Umbilical cord (tissue), 2 donors: ENCODE results near the gene TCAP. TPM values are rescaled to one million over a fixed set of nuclear protein-coding genes. Genes with fewer than 3 reads are reported as not detected.

ENCODE experiments used
- DNase-seq: peaks from one replicate; pipeline ENCODE4 v3.0.0-alpha.2; 2015; ENCODE audit warnings: low spot score
- total RNA-seq: library from RNA; depleted of rRNA; stranded (reverse); fragments of >200 nt; gene quantifications from one replicate; pipeline ENCODE4 v1.2.3, GENCODE V29; 2014; ENCODE audit warnings: low replicate concordance; ENCODE audit not compliant: insufficient read depth

The TCAP gene
- total RNA-seq, 1 donor from 2014 or later: 0.24 TPM

GRCh38 chr17:39628655-39629493 lies 36.3 kb upstream of the TCAP start:
- DNase-seq: no peak

DNA sequence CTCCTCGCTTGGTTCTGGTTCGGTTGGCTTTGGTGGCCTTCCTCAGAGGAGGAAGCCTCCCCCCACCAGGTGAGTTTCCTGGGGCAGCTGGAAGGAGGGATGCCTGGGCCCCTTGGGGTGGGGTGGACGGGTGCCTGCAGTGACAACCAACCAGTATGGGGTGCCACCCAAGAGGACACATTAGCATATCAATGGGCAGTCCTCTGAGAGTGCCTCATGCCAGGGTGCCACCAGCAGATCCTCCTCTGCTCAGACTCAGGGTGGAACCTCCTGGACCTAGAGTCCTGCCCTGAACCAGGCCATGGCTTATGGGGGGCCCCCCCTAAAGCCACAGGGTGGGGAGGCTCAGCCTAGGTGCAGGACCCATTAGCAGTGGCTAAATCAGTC lies 35.7 kb upstream of the TCAP start:
- no peak for DNase-seq

- no peak for DNase-seq
Measured at GRCh38 chr17:39629898-39630297, 35.3 kb upstream of the TCAP start.

DNA sequence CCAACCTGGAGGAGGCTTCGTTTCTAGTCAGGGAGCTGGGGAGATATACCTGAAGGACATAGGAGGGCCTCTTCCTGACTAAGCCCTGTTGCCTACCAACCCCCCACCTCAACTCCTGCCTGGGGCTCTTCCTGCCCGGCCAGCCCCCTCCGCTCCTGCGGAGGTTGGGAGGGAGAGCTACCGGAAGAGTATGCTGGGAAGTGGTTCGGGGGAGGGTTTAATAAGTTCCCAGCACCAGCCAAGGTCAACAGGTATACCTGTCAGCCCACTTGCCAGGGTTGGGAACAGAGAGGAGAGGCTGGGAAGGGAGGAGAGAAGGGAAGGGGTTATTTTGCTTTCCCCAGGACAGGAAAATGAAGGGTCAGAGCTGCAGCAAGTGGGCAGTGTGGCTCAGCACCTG lies 33.7 kb upstream of the TCAP start:
- no peak for DNase-seq

- DNase-seq: no peak
Measured at GRCh38 chr17:39632153-39632941, 32.8 kb upstream of the TCAP start.

DNA sequence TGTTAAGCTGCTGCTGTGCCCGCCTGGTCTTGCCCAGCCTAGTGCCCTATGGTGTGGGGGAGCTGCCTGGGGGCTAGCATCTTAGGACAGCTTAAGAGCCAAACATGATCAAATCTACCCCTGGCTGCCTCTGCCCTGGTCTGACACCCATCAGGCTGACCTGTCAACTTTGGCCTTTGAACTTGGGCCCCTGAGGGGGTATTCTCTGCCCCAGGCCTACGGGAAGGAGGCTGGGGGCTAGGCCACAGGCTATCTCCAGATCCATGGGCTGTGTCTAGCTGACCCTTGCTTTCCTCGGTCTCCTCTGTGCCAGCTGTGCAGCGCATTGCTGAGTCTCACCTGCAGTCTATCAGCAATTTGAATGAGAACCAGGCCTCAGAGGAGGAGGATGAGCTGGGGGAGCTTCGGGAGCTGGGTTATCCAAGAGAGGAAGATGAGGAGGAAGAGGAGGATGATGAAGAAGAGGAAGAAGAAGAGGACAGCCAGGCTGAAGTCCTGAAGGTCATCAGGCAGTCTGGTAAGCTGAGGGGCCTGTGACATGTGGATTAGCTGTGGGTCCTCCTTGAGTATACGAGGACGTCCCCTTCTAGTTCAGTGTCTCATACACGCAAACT lies 31.5 kb upstream of the TCAP start:
- no peak for DNase-seq

GRCh38 chr17:39634384-39634871 lies 30.7 kb upstream of the TCAP start:
- peak; percentile 46 for DNase-seq

DNA sequence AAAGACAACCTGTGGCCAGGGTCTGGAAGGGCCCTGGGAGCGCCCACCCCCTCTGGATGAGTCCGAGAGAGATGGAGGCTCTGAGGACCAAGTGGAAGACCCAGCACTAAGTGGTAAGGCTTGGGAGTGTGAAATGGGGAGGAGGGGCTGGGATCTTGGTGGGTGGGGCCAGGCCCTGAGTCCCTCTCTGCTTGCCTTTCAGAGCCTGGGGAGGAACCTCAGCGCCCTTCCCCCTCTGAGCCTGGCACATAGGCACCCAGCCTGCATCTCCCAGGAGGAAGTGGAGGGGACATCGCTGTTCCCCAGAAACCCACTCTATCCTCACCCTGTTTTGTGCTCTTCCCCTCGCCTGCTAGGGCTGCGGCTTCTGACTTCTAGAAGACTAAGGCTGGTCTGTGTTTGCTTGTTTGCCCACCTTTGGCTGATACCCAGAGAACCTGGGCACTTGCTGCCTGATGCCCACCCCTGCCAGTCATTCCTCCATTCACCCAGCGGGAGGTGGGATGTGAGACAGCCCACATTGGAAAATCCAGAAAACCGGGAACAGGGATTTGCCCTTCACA lies 29.5 kb upstream of the TCAP start:
- no peak for DNase-seq

DNA sequence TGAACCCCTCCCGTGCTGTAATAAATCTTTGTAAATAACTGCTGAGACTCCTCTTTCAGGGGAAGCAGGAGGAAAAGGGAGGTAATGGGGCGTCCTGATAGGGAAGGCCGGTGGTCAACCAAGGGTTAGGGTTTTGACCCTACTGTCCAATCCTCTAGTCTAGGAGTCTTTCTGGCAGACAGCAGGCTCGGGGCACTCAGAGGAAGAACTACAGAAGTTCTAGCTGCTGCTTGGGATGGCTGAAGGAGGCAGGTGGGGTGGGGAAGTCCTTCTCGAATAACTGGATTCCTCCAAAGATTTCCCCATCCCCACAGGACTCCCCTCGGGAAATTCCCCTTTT lies 28.6 kb upstream of the TCAP start:
- no peak for DNase-seq

DNA sequence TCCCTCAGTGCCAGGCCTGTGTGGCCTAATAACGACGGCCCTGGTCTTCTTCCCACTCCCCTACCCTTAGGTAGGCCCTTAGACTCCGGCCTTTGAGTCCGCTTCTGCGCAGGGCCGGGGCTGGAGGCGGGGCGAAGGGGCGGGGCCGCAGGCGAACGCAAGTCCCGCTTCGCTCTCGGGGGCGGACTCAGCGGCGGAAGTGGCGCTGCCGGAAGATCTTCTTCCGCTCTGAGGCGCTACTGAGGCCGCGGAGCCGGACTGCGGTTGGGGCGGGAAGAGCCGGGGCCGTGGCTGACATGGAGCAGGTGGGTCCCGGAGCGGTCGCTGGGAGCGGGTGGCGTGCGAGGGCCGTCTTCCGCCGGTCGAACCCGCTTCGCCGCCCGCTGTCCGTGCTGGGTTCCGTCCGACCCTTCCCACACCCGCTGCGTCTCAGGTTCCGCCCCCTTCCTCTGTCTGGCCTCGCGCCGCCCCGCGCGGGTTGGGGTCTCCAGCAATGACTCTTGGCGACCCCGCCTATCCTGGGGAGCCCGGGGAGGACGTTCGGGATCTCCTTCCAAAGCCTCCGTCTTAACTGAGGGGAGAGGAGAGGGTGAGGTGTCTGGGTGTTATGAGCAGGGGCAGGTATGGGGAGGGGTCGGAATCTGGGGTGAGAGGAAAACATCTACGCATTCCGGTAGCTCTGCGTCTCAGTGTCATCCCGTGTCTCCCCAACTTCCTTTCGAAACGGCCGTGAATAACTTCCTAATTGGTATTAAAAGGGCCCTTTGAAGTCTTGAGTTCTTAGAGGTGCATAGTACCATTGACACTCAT lies 28.0 kb upstream of the TCAP start, which contains the start of gene STARD3:
Gene STARD3, plus strand, starts transcription at position 218 of the 810 bp plus-strand sequence. CDS start 16,388 bp downstream, outside the sequence.
- DNase-seq: peak; percentile 92

GRCh38 chr17:39638317-39638716 lies 26.8 kb upstream of the TCAP start:
- DNase-seq: no peak

- no peak for DNase-seq
Measured at GRCh38 chr17:39639043-39639442, 26.1 kb upstream of the TCAP start.

GRCh38 chr17:39639566-39640458 lies 25.3 kb upstream of the TCAP start:
- DNase-seq: no peak

GRCh38 chr17:39640591-39641031 lies 24.5 kb upstream of the TCAP start:
- DNase-seq: no peak

DNA sequence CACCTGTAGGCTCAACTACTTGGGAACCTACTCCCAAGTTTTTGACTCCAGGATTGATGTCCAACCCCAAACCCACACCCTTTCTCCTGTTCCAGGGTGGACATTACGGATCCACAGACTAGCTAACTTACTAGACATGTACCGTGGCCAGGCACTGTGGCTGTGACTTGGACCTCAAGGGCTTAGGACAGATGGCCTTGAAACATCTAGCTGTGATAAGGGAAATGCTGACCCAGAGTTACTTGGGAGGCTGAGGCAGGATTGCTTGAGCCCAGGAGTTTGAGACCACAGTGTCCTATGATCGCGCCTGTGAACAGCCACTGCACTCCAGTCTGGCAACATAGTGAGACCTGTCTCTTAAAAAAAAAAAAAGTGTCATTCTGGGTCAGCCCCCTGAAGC lies 24.1 kb upstream of the TCAP start:
- DNase-seq: no peak

DNA sequence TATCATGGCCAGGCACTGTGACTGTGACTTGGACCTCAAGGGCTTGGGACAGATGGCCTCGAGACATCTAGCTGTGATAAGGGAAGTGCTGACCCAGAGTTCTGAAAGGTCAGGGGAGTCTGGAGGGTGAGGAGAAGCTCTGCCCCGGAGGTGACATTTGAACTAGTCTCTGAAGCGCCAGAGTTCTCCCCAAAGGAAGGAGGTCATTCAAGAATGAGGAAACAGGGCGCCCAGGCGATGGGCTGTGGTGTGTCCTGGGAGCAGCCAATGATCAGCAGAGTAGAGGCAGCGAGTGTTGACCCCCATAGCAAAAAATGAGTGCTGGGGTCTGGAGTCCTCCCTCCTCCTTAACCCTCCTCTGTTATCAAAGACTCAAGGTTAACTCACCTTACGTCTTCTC lies 23.3 kb upstream of the TCAP start:
- DNase-seq: no peak

DNA sequence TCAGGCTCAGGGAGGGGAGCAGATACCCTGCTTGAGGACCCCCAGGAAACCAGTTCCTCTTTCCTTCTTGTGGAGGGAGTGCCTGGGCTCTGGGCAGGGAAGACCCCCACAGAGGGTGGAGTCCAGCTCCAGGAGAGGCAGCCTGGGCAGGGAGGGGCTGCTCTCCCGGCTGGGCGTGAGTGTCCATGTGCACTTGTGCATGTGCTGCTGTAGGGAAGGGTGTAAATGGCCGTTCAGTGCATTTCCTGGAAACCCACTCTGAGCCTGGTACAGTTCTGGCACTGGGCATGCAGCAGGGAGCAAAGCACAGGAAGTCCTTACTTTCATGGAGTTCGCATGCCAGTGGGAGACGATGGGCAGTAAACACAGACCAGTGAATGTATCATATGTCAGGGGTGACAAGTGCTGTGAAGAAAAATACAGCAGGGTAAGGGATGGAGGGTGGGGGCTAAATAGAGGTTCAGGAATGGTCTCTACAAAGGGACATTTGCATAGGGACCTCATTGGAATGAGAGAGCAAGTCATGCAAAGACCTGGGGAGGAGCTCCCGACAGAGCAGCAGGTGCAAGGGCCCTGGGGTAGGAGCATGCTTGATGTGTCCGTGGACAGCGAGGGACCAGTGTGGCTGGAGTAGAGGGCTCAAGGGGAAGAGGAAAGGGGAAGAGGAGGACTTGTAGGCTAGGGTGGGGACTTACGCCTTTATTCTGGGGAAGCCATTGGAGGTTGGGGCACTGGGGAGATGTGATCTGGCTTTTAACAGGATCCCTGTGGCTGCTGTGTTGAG lies 22.7 kb upstream of the TCAP start:
- no peak for DNase-seq

DNA sequence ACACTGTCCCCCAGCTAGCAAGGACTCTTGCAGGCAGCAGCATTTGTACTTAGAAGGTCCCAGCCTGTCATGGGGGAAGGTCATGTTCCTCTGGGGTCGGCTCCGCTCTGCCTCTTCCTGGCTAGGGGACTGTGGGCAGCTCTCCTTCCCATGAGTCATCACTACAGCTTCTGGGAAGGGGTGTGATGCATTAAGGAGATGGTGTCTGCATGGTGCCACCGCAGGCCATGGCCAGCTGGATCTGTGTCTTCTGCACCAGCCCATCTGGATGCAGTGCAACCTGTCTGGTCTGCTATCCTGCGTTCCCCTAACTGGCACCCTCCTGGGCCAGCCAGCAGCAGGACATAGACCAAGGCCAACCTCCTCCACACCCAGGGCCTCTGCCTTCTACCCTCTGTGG lies 21.9 kb upstream of the TCAP start:
- DNase-seq: no peak

DNA sequence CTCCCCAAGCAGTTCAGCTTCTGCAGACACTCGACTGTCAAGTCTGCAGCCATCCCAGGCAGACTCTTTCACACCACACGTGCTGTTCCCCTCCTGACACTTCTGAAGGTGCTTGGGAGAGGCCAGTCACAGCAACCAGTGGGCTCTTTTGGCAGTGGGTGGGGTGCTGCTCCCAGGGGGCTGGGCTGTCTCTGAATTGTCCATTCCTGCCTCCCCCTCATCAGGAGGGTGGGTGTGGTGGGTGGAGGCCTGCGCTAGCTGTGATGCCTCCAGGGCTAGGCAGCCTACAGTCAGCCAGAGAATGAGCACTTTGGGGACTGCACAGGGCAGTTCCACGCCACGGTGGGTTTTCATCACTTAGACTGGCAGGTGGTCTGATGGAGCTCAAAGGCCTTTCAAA lies 17.9 kb upstream of the TCAP start:
- DNase-seq: no peak
